Colonic mucosa (tissue), 4 donors: Measurements from ENCODE around the gene PROM2. TPM values are rescaled to one million over a fixed set of nuclear protein-coding genes. Genes with fewer than 3 reads are reported as not detected.
"Not testable (repeated sequence)": the region's sequence is repeated elsewhere in the genome, so short reads cannot be mapped to it uniquely, and the experiment has no call there.

Experiments used
- DNase-seq: peaks from one replicate; pipeline ENCODE4 v3.0.0-alpha.2; 2020
- H3K27ac ChIP-seq: fragments of 200-600 bp; one replicate; pipeline ENCODE4 v1.8.0; 2021
- H3K27me3 ChIP-seq: fragments of 200-600 bp; one replicate; pipeline ENCODE4 v1.8.0; 2021
- H3K36me3 ChIP-seq: fragments of 200-600 bp; one replicate; pipeline ENCODE4 v1.8.0; 2021
- H3K4me1 ChIP-seq: fragments of 200-600 bp; one replicate; pipeline ENCODE4 v1.8.0; 2021; ENCODE audit warnings: mild to moderate bottlenecking
- H3K4me3 ChIP-seq: fragments of 200-600 bp; one replicate; pipeline ENCODE4 v1.8.0; 2021
- H3K9ac ChIP-seq, 2 donors: one replicate each; pipeline ENCODE4 v1.7.0; 2013; ENCODE audit warnings: control low read depth in 2 of 2, low read depth in 2 of 2, low read length in 2 of 2
- H3K9me3 ChIP-seq: fragments of 200-600 bp; one replicate; pipeline ENCODE4 v1.8.0; 2021
- intact Hi-C: fragments of 100-400 bp; cut with DNase I; formaldehyde crosslinking; loops from one replicate; pipeline ENCODE4 v1.14.1; 2022
- total RNA-seq, 2 donors: library from RNA; stranded (reverse); fragmentation: NEBNext Ultra II Directional in 1 of 2; extraction: Animal tissue kit (Norgen Biotek cat#: 25700) in 1 of 2; gene quantifications; one replicate each; pipeline ENCODE4 v1.2.1, GENCODE V29; 2021
- TF ChIP-seq, protein P1 (sequence below): fragments of 200-600 bp; IDR thresholded peaks from one replicate; pipeline ENCODE4 v1.8.0; 2022; ENCODE audit warnings: antibody characterized with exemption, mild to moderate bottlenecking
- donor health status: healthy.
- donor health status: DM: no; HTN: no; CAD: no.
- donor health status: DM: no; HTN: no; CAD: no.

The PROM2 gene
- total RNA-seq, 2 donors from 2014 or later, result 27.4 to 63.4 TPM

DNA sequence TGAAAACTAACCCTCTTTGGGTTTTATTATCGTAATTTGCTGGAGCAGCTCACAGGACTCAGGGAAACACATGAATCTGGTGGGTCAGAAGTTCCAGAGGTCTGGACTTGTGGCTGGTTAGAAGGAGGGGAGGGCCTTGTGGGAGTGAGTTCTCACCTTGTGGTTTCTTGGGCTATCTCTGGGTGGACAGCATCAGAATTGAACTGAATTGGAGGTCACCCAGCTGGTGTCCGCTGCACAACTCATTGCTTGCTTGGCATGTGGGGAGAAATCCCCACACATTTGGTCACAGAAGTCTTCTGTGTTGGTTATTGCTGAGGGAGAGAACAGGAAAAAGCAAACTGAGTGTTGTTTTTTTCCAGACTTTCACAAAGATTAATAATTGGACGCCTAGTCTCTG, 39.4 kb upstream of the PROM2 start:
- no peaks in the 10 kb centered on the region for H3K36me3 ChIP-seq
- no peak overlapping the region for H3K27ac ChIP-seq
- no peak overlapping the region for H3K9ac ChIP-seq
- no peaks in the 10 kb centered on the region for H3K27me3 ChIP-seq
- no peak for DNase-seq
- no peaks in the 10 kb centered on the region for H3K4me1 ChIP-seq
- H3K4me3 ChIP-seq, result no peak overlapping the region
- TF ChIP-seq, protein P1, sequence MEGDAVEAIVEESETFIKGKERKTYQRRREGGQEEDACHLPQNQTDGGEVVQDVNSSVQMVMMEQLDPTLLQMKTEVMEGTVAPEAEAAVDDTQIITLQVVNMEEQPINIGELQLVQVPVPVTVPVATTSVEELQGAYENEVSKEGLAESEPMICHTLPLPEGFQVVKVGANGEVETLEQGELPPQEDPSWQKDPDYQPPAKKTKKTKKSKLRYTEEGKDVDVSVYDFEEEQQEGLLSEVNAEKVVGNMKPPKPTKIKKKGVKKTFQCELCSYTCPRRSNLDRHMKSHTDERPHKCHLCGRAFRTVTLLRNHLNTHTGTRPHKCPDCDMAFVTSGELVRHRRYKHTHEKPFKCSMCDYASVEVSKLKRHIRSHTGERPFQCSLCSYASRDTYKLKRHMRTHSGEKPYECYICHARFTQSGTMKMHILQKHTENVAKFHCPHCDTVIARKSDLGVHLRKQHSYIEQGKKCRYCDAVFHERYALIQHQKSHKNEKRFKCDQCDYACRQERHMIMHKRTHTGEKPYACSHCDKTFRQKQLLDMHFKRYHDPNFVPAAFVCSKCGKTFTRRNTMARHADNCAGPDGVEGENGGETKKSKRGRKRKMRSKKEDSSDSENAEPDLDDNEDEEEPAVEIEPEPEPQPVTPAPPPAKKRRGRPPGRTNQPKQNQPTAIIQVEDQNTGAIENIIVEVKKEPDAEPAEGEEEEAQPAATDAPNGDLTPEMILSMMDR, result no peak
- intact Hi-C loops, result no loop called here
- H3K9me3 ChIP-seq, result no peaks in the 10 kb centered on the region

DNA sequence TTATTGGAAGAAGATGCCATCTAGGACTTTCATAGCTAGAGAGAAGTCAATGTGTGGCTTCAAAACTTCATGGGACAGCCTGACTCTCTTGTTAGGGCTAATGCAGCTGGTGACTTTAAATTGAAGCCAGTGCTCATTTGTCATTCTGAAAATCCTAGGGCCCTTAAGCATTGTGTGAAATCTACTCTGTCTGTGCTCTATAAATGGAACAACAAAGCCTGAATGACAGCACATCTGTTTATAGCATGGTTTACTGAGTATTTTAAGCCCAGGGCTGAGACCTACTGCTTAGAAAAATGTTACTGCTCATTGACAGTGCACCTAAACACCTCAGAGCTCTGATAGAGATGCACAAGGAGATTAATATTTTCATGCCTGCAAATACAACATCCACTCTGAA, 36.1 kb upstream of the PROM2 start:
- no peak overlapping the region for H3K9ac ChIP-seq
- TF ChIP-seq, protein P1, result no peak
- DNase-seq, result no peak
- no peak overlapping the region for H3K27ac ChIP-seq
- H3K4me3 ChIP-seq, result no peak overlapping the region
- H3K9me3 ChIP-seq, result no peaks in the 10 kb centered on the region
- intact Hi-C loops, result no loop called here
- H3K4me1 ChIP-seq, result no peaks in the 10 kb centered on the region
- no peaks in the 10 kb centered on the region for H3K36me3 ChIP-seq
- H3K27me3 ChIP-seq, result no peaks in the 10 kb centered on the region

DNA sequence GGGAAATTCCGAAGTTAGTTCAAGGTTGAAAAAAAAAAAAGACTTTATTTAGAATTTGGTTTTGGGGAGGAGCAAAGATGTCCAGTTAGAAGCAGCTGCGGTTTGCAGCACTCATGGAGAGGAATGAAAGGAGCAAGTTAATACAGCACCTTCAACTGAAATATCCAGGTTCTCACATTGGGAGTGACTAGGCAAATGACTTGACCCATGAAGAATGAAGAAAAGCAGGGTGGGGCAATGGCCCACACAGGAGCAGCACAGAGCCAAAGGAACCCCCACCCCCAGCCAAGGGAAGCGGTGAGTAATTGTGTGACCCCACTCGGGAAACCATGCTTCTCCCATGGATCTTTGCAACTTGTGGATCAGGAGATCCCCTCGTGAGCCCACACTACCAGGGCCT, 34.2 kb upstream of the PROM2 start:
- H3K4me3 ChIP-seq, result no peak overlapping the region
- no peak overlapping the region for H3K9ac ChIP-seq
- H3K4me1 ChIP-seq, result no peaks in the 10 kb centered on the region
- H3K9me3 ChIP-seq, result no peaks in the 10 kb centered on the region
- no peaks in the 10 kb centered on the region for H3K36me3 ChIP-seq
- TF ChIP-seq, protein P1, result no peak
- intact Hi-C loops, result no loop called here
- no peak overlapping the region for H3K27ac ChIP-seq
- no peaks in the 10 kb centered on the region for H3K27me3 ChIP-seq
- DNase-seq, result no peak

DNA sequence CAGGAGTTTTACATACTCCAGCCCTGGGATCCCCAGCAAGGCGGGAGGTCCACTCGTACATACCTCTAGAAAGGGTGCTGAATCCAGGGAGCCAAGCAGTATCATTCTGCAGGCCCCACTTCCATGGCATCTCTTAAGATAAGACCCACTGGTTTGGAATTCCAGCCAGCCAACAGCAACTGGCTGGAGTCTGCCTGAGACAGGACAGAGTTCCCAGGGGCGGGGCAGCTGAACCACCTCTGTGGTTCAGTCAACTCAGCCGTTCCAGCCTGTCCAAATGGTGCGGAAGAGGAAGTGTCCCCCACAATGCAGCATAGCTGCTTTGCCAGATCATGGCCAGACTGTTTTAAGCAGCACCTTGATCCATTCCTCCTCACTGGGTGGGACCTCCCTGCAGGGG, 33.7 kb upstream of the PROM2 start:
- Histone ChIP-seq H3K9ac (no peak overlapping the region), H3K4me1 (no peaks in the 10 kb centered on the region), H3K9me3 (no peaks in the 10 kb centered on the region), H3K27me3 (no peaks in the 10 kb centered on the region), H3K27ac (no peak overlapping the region), H3K4me3 (no peak overlapping the region), H3K36me3 (no peaks in the 10 kb centered on the region)
- intact Hi-C loops, result no loop called here
- no peak for DNase-seq
- TF ChIP-seq, protein P1, result no peak

DNA sequence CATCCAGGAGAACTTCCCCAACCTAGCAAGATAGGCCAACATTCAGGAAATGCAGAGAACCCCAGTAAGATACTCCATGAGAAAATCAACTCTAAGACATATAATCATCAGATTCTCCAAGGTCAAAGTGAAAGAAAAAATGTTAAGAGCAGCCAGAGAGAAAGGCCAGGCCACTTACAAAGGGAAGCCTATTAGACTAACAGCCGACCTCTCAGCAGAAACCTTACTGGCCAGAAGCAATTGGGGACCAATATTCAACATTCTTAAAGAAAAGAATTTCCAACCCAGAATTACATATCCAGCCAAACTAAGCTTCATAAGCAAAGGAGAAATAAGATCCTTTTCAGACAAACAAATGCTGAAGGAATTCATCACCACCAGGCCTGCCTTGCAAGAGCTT, 32.2 kb upstream of the PROM2 start:
- H3K27me3 ChIP-seq, H3K4me3 ChIP-seq, intact Hi-C loops: not testable (repeated sequence)

DNA sequence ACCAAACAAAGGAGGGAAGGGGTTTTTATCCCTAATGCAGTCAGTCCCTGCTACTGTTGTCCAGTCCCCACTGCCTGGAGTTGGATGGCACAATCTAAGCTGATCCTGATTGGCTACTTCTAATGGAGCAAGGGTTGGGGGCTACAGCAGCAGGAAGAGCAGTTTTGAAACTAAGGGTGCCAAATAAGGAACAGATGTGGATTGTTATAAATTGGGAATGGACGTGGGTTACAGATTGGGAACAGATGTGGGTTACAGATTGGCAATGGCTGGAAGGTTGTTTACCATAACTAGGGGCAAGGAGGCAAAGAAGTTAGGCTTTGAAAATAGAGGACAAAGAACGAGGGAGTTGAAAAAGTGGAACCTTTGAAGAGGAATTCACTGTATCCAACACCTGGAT, 16.0 kb upstream of the PROM2 start:
- intact Hi-C loops, result no loop called here
- Histone ChIP-seq H3K27ac (no peak overlapping the region), H3K4me1 (no peaks in the 10 kb centered on the region), H3K9me3 (no peaks in the 10 kb centered on the region), H3K9ac (no peak overlapping the region), H3K36me3 (no peaks in the 10 kb centered on the region), H3K27me3 (no peaks in the 10 kb centered on the region), H3K4me3 (no peak overlapping the region)
- no peak for DNase-seq
- TF ChIP-seq, protein P1, result no peak

More for the DNA sequence above, 32.2 kb upstream of the PROM2 start:
- H3K9ac ChIP-seq, H3K9me3 ChIP-seq, DNase-seq, H3K36me3 ChIP-seq, H3K4me1 ChIP-seq, H3K27ac ChIP-seq: not testable (repeated sequence)
